SU-DHL-6 (cell line): Measurements from ENCODE around the gene SDK1.

Experiments used
- H2AFZ ChIP-seq: fragments of 200-600 bp; sonication (generic); 2 replicates; pipeline ENCODE4 v1.6.1; 2014; ENCODE audit warnings: low read depth, mild to moderate bottlenecking, moderate library complexity, mixed read lengths, antibody characterized with exemption, low read length; ENCODE audit not compliant: severe bottlenecking
- H3F3A ChIP-seq: fragments of 200-600 bp; shearing (Covaris generic); 2 replicates; pipeline ENCODE4 v1.6.0; 2016; ENCODE audit warnings: antibody characterized with exemption, mild to moderate bottlenecking; ENCODE audit not compliant: insufficient read depth
- H3K27ac ChIP-seq: fragments of 200-600 bp; sonication (generic); 2 replicates; pipeline ENCODE4 v1.5.1; 2016; ENCODE audit warnings: low read depth, mild to moderate bottlenecking, low read length, moderate library complexity, mixed read lengths
- H3K27me3 ChIP-seq: fragments of 200-600 bp; sonication (generic), shearing (Covaris generic); 2 replicates; pipeline ENCODE4 v1.6.0; 2014; ENCODE audit warnings: mild to moderate bottlenecking, low read length
- H3K36me3 ChIP-seq: fragments of 200-600 bp; sonication (generic); 2 replicates; pipeline ENCODE4 v1.6.1; 2014; ENCODE audit warnings: mild to moderate bottlenecking, low read length, mixed read lengths
- H3K4me2 ChIP-seq: fragments of 300-600, 200-600 bp; shearing (Covaris generic), sonication (generic); 2 replicates; pipeline ENCODE4 v1.6.0; 2014; ENCODE audit warnings: low read length, low read depth, mild to moderate bottlenecking; ENCODE audit not compliant: poor library complexity, severe bottlenecking
- H3K4me3 ChIP-seq: fragments of 200-600 bp; sonication (generic); 2 replicates; pipeline ENCODE4 v1.5.1; 2014; ENCODE audit warnings: antibody characterized with exemption, low read length, mild to moderate bottlenecking, mixed read lengths; ENCODE audit not compliant: insufficient read depth, poor library complexity, severe bottlenecking
- H3K79me2 ChIP-seq: fragments of 200-600 bp; sonication (generic); 2 replicates; pipeline ENCODE4 v1.6.1; 2014; ENCODE audit warnings: mild to moderate bottlenecking, low read length, moderate library complexity; ENCODE audit not compliant: insufficient read depth
- H3K9ac ChIP-seq: fragments of 200-600 bp; sonication (generic); 2 replicates; pipeline ENCODE4 v1.7.0; 2014; ENCODE audit warnings: mild to moderate bottlenecking, low read length
- H3K9me2 ChIP-seq: fragments of 200-600 bp; sonication (generic); replicated peaks from 2 replicates; pipeline ENCODE4 v1.6.1; 2014; ENCODE audit warnings: low read length; ENCODE audit not compliant: insufficient read depth
- H3K9me3 ChIP-seq: fragments of 200-600 bp; sonication (generic); 2 replicates; pipeline ENCODE4 v1.6.1; 2014; ENCODE audit warnings: low read length, mixed read lengths; ENCODE audit not compliant: insufficient read depth
- H4K20me1 ChIP-seq: fragments of 200-600 bp; sonication (generic); 2 replicates; pipeline ENCODE4 v1.6.1; 2014; ENCODE audit warnings: low read depth, mild to moderate bottlenecking, antibody characterized with exemption, low read length, moderate library complexity, mixed read lengths
- CTCF ChIP-seq: fragments of 200-600 bp; sonication (generic); IDR thresholded peaks from one replicate; pipeline ENCODE4 v1.5.1; 2017; ENCODE audit warnings: antibody characterized with exemption, mild to moderate bottlenecking, low read length, moderate library complexity; ENCODE audit not compliant: insufficient read depth, poor library complexity, severe bottlenecking
- EZH2phosphoT487 ChIP-seq: fragments of 200-600 bp; sonication (generic), shearing (Covaris generic); conservative IDR thresholded peaks from 2 replicates; pipeline ENCODE4 v1.6.1; 2018; ENCODE audit warnings: mild to moderate bottlenecking, antibody characterized with exemption, low read length, moderate library complexity, mixed read lengths

Gene SDK1

DNA sequence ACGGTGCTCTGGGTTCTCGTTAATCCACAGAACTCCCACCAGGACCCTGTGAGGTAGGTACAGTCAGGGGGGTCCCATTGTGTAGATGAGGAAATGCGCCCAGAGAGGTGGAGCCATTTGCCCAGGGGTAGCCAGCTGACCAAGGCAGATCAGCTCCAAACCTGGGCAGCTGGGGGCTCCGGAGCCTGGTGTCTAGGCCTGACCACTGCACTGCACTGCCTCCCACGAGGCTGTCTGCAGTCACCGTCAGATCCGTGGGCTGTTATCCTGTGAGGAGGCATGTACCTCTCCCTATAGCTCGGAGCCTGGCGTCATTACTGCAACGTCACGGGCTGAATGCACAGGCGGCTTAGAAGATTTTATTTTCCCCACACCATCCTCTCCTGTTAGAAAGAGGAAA, 969.2 kb downstream of the SDK1 start:
- H3K36me3 ChIP-seq: no peaks in the 10 kb centered on the region
- no peaks in the 10 kb centered on the region for H3F3A ChIP-seq
- H2AFZ ChIP-seq: no peak overlapping the region
- H3K79me2 ChIP-seq: no peaks in the 10 kb centered on the region
- H4K20me1 ChIP-seq: no peaks in the 10 kb centered on the region
- no peak for TF ChIP-seq CTCF
- no peak for TF ChIP-seq EZH2phosphoT487
- H3K27me3 ChIP-seq: no peaks in the 10 kb centered on the region
- H3K4me3 ChIP-seq: no peak overlapping the region
- no peak overlapping the region for H3K27ac ChIP-seq
- H3K9me3 ChIP-seq: no peaks in the 10 kb centered on the region
- H3K9ac ChIP-seq: no peak overlapping the region
- no peaks in the 10 kb centered on the region for H3K9me2 ChIP-seq
- H3K4me2 ChIP-seq: no peak overlapping the region

DNA sequence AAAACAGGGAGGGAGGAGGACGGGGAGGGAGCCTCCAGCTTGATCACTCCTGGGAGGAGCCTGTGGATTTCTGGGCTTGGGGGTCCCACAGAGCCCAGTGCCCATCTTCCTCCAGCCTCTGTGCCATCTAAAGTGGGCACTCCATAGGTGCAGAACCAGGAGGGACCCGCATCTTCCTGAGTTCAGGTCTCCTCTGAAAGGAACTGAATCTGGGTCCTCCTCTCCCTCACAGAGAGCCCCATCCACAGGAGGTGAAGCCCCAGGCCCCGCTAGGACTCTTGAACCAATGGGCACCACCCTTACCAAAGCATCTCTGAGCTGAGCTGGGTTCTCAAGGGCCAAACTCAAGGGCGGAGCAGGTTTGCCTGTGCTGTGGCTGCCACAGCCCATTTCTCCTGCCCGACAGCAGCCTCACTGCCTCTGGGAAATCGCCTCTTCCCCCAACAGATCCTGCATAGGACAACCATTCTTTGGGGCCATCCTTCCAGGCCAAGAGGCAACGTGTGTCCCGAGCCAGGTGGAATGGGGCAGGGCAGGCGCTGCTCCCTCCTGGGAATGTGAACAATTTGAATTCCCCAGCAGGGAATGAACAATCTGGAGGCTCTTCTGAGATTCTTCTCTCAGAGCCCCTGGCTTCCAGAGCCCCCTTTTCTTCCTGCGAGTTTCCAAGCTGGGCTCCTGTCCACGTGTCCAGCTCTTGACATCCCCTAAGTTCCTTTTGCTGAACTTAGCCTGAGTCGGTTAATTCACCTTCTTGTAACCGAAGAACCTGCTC, 970.1 kb downstream of the SDK1 start:
- Histone ChIP-seq H3K27me3 (no peaks in the 10 kb centered on the region), H3K27ac (no peak overlapping the region), H3K4me3 (no peak overlapping the region), H3K4me2 (no peak overlapping the region), H3K79me2 (no peaks in the 10 kb centered on the region), H3K9me3 (no peaks in the 10 kb centered on the region), H3K9ac (no peak overlapping the region), H3K9me2 (no peaks in the 10 kb centered on the region), H3F3A (no peaks in the 10 kb centered on the region), H3K36me3 (no peaks in the 10 kb centered on the region), H2AFZ (no peak overlapping the region), H4K20me1 (no peaks in the 10 kb centered on the region)
- TF ChIP-seq EZH2phosphoT487 (no peak), CTCF (no peak)

DNA sequence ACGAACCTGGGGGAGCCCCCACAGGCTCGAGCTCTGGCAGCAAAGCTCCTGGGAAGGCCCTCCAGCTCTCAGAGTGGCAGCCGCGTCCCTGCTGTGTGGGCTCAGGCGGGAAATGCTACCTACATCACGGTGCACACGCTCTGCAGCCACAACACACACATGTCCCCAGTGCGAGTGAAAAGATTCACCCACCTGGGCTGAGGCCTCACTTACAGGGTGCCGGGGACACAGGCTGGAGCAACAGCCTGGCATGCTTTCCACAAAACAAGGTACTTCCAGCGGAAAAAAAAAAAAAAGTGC, 970.6 kb downstream of the SDK1 start:
- H3K9me3 ChIP-seq: no peaks in the 10 kb centered on the region
- no peak overlapping the region for H2AFZ ChIP-seq
- no peaks in the 10 kb centered on the region for H3K79me2 ChIP-seq
- TF ChIP-seq CTCF: no peak
- H4K20me1 ChIP-seq: no peaks in the 10 kb centered on the region
- H3F3A ChIP-seq: no peaks in the 10 kb centered on the region
- no peak overlapping the region for H3K9ac ChIP-seq
- no peaks in the 10 kb centered on the region for H3K9me2 ChIP-seq
- no peak overlapping the region for H3K4me2 ChIP-seq
- no peaks in the 10 kb centered on the region for H3K27me3 ChIP-seq
- H3K27ac ChIP-seq: no peak overlapping the region
- no peak overlapping the region for H3K4me3 ChIP-seq
- no peaks in the 10 kb centered on the region for H3K36me3 ChIP-seq

DNA sequence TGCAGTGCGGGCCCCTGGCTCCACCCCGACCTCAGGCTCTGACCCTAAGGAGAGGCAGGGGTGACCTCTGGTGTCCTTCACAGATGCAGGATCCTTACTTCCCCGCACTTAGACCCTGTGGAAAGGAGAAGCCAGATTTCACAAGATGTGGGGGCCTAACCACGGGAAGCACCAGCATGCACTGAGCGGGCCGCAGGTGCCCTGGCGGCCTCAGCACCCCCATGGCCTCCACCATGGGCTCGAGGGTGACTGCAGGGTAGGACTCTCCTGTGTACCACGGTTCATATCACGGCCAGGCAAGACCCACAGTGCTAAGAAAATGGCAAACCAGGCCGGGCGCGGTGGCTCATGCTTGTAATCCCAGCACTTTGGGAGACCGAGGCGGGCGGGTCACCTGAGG, 971.1 kb downstream of the SDK1 start:
- no peaks in the 10 kb centered on the region for H4K20me1 ChIP-seq
- H3K27me3 ChIP-seq: no peaks in the 10 kb centered on the region
- no peaks in the 10 kb centered on the region for H3K9me2 ChIP-seq
- H3K36me3 ChIP-seq: no peaks in the 10 kb centered on the region
- no peaks in the 10 kb centered on the region for H3K79me2 ChIP-seq
- H3K9ac ChIP-seq: no peak overlapping the region
- H3K9me3 ChIP-seq: no peaks in the 10 kb centered on the region
- H3F3A ChIP-seq: no peaks in the 10 kb centered on the region
- no peak overlapping the region for H2AFZ ChIP-seq
- TF ChIP-seq CTCF (no peak), EZH2phosphoT487 (no peak)
- no peak overlapping the region for H3K27ac ChIP-seq
- no peak overlapping the region for H3K4me2 ChIP-seq
- no peak overlapping the region for H3K4me3 ChIP-seq
